Fibroblast of pulmonary artery (primary cell): ENCODE data around the gene RTN4RL2.
A peak's percentile ranks its signal among the peaks of the same experiment; 100 is the strongest.

Experiments
- DNase-seq: peaks from one replicate; pipeline ENCODE4 v3.0.0-alpha.2; 2010; ENCODE audit warnings: low read depth
- H3K4me3 ChIP-seq: replicated peaks from 2 replicates; pipeline ENCODE4 v1.5.1; 2011; ENCODE audit warnings: low read depth, mild to moderate bottlenecking, control low read depth, low read length, moderate library complexity
- TF ChIP-seq, protein P1 (sequence below): IDR thresholded peaks from 2 replicates; pipeline ENCODE4 v1.5.1; 2011; ENCODE audit warnings: mild to moderate bottlenecking, control low read depth, low read length, inconsistent platforms; ENCODE audit errors: missing control alignments

Gene RTN4RL2

DNA sequence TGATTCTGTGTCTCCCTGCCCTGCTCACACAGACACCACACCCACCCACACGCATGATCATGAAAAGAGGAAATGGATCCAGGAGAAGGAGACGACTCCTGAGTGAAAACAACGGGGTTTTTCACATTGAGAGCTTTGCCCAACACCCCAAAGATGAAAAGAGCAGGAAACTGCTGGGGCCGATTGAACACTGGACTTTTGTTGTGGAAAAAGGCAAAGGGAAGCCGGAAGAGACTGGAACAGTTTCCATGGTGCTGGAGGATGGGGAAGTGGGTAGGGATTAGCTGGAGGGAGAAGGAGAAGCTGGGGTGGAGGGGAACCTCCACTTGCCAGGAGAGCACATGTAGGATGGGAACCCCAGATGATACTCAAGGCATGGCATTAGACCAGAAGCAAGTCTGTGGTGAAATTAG is 28.2 kb upstream of the RTN4RL2 start:
- DNase-seq: no peak
- no peak overlapping the region for H3K4me3 ChIP-seq
- TF ChIP-seq, protein P1, sequence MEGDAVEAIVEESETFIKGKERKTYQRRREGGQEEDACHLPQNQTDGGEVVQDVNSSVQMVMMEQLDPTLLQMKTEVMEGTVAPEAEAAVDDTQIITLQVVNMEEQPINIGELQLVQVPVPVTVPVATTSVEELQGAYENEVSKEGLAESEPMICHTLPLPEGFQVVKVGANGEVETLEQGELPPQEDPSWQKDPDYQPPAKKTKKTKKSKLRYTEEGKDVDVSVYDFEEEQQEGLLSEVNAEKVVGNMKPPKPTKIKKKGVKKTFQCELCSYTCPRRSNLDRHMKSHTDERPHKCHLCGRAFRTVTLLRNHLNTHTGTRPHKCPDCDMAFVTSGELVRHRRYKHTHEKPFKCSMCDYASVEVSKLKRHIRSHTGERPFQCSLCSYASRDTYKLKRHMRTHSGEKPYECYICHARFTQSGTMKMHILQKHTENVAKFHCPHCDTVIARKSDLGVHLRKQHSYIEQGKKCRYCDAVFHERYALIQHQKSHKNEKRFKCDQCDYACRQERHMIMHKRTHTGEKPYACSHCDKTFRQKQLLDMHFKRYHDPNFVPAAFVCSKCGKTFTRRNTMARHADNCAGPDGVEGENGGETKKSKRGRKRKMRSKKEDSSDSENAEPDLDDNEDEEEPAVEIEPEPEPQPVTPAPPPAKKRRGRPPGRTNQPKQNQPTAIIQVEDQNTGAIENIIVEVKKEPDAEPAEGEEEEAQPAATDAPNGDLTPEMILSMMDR: no peak

DNA sequence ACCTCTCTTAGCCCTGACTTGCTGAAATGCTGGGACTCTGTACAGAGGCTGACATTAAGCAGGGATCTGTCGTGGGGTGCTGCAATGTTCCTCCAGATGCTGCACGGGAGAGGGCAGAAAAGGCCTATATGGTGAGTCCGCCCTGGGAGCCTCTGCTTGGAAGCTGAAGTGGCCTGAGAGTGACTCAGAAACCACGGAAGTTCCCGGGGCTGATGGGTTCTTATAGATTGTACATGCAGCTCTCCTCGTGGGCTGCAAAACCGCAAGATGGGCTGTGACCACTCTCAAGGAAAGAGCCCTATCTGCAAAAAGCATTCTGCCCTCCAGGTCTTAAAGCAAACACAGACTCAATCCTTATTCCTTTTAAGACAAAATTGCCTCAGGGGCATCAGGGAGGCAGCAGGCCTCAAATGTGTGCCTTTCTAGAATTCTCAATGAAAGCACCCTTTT is 27.6 kb upstream of the RTN4RL2 start:
- no peak overlapping the region for H3K4me3 ChIP-seq
- peak; percentile 86 for DNase-seq
- TF ChIP-seq, protein P1: no peak

DNA sequence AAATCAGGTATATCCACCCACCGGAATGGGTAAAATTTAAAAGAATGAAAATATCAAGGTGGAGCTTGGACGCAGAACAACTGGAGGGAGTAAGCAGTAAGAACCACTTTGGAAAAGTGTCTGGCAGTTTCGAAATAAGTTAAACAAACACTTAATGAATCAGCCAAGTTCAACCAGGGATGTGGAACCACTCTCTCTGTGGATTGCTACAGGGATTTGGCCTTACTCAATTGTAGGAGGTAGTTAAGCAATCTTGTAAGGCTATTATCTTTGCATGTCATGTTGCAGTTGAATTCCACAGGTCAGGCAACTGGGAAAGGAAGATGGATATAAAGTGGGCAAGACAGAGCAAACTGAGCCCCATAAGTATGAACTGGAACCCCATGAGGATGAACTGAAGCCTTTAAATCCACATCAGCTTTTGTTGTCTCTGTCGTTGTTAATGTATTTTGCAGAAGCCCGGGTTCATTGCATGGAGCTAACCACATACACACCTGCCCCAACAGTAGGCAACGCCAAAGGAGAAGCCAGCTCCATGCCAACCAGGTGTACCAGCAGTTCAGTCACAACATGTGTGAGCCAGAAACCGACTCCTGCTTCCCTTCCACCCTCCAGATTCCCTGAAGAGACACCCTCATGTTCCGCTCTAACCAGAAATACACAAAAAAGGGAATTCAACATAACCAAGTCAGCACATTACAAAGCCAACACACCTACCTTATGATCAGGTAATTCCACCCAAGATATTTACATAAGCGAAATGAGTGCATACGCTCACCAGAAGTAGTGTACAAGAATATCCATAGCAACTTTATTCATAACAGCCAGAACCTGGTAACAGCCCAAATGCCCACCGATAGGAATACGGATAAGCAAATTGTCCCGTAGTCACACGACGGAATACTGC is 25.4 kb upstream of the RTN4RL2 start:
- no peak overlapping the region for H3K4me3 ChIP-seq
- DNase-seq: peak; percentile 98
- TF ChIP-seq, protein P1: no peak

DNA sequence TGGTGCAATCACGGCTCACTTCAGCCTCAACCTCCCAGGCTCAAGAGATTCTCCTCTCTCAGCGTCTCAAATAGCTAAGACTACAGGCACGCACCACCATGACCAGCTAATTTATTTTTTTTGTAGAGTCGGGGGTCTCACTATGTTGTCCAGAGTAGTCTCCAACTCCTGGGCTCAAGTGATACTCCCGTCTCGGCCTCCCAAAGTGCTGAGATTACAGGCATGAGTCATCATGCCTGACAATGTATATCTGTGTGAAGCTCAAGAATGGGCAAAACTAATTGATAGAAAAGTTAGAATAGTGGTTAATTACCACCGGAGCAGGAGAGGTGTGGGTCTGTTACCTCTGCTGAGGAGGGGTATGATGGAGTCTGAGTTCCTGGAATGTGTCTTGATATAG is 24.3 kb upstream of the RTN4RL2 start:
- DNase-seq: no peak
- TF ChIP-seq, protein P1: no peak
- no peak overlapping the region for H3K4me3 ChIP-seq

DNA sequence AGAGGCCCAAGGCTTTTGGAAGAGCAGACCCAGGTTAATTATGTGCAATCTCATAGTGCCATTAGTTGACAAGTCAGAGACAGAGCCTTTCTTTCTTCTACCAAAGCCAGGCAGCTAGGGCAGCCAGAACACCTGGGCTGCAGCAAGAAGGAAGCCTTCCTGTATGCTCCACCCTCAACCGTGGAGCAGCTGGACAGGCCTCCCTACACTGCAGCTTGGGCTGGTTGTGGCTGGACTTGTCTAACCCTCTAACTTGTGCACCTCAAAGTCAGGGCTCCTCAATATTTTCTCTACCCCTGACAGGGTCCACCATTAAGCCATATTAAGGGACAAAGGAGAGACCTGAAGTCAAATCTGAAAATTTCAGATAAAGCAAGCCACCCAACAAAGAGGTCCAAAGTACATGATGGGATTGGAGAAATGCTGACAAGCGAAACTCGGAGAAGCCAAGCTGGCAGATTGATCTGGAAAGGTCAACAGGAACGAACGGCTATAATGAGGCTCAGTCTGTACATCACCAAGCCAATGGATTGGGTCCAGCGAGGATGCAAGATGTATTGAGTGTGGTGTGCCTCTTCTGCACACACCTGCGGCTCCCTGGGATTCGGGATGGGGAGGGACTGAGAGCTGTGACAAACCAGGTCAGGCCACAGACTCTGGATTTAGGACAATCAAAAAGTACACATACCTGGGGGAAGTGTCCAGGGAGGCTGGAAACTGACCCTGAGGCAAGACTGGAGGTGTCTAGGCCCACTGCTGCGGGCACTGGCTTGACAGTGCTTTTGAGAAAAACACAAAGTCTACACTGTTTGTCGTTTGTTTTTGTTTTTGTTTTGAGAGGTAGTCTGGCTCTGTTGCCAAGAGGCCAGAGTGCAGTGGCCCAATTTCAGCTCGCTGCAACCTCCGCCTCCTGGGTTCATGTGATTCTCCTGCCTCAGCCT is 21.7 kb upstream of the RTN4RL2 start:
- no peak for DNase-seq
- H3K4me3 ChIP-seq: no peak overlapping the region
- TF ChIP-seq, protein P1: no peak

DNA sequence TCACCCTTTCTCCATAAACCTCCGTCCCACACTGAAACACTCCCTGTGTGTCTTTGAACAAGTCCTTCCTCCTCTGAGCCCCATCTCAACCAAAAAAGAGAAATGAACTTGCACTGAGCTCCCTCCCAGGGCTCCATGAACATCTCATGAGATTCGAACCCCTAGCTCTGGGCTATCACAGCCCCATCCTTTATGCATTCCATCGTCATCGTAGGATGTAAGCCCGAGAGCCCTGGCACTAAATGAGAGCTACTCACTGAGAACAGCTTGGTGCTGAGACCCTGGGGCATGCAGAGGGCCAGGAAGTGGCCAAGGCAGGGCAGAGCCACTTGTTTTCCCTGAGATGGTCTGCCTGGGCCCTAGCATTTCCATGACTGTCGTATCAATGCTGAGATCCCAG is 20.5 kb upstream of the RTN4RL2 start:
- DNase-seq: no peak
- TF ChIP-seq, protein P1: no peak
- H3K4me3 ChIP-seq: no peak overlapping the region
